Neutrophil (primary cell): ENCODE measurements around the gene GLRX2.
"Not testable (repeated sequence)": the region's sequence is repeated elsewhere in the genome, so short reads cannot be mapped to it uniquely, and the experiment has no call there.

Source experiments
- H3K27ac ChIP-seq: fragments of 200-600 bp; sonication (generic); 2 replicates; pipeline ENCODE4 v1.5.1; 2016; ENCODE audit warnings: mild to moderate bottlenecking, moderate library complexity
- H3K27me3 ChIP-seq: fragments of 200-600 bp; sonication (generic); 2 replicates; pipeline ENCODE4 v1.6.0; 2016; ENCODE audit warnings: mild to moderate bottlenecking
- H3K36me3 ChIP-seq: fragments of 200-600 bp; sonication (generic); 2 replicates; pipeline ENCODE4 v1.5.1; 2017
- H3K4me1 ChIP-seq, 2 experiments: fragments of 200-600 bp in 1 of 2; sonication (generic) in 1 of 2; 1 replicate in 1 of 2; 2 replicates in 1 of 2; pipeline versions ENCODE4 v1.5.1 to v1.6.1; 2013 to 2016; ENCODE audit warnings: low read depth in 1 of 2, low read length in 1 of 2, mild to moderate bottlenecking in 1 of 2, moderate library complexity in 1 of 2; ENCODE audit not compliant: control insufficient read depth in 1 of 2, insufficient read depth in 1 of 2
- H3K4me3 ChIP-seq, 2 experiments: fragments of 200-600 bp in 1 of 2; sonication (generic) in 1 of 2; 1 replicate in 1 of 2; 2 replicates in 1 of 2; pipeline ENCODE4 v1.5.1; 2013 to 2016; ENCODE audit warnings: low read depth in 1 of 2, low read length in 1 of 2, mild to moderate bottlenecking in 1 of 2, moderate library complexity in 1 of 2
- H3K9me3 ChIP-seq: fragments of 200-600 bp; sonication (generic); 2 replicates; pipeline ENCODE4 v1.5.1; 2016
- TF ChIP-seq, protein P1 (sequence below): fragments of 200-600 bp; sonication (generic); IDR thresholded peaks from 2 replicates; pipeline ENCODE4 v1.5.1; 2016; ENCODE audit warnings: antibody characterized with exemption

GLRX2 gene

DNA sequence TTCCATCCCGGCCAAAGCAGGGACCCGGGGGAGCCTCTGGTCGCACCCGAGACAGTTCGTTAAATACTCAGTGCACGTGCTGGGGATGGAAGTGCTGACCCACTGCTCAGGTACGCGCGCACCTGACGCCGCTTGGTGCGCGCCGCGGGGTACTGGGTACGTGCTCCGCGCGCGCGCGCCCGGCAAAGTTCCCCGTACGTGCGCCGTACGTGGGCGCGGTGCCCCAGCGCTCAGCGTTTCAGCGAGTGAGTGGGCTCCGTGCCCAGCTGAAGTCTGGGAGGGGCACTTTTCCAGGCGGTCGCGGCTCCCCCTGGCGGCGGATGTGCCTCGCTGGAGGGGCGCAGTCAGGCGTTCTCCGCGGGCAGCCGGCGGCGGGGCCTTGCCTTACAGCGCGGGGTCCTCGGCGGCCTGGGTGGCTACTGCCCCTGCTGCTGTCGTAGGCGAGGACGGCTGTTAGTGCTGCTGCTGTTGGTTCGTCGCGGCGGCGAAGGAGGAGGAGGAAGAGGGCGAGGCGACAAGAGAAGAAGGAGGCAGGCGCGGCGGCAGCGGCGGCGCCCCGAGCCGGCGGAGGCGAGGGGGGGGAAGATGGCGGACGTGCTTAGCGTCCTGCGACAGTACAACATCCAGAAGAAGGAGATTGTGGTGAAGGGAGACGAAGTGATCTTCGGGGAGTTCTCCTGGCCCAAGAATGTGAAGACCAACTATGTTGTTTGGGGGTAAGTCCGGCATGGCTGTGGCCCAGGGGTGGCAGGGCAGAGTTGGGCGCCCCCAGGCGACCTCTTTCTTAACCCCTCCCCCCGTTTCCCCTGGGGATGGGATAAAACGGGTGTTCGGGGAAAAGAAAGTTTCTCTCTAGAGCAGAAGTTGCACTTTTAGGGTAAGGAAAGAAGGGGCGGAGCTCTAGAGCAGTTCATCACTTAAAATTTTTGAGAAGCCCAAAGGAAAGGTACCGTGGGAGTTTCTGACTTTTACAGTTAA, 16.7 kb upstream of the GLRX2 start, which contains the start of gene CDC73:
Gene CDC73, plus strand, starts transcription at position 416 of the 978 bp plus-strand sequence. Its CDS starts 170 bp downstream, at position 586.
- no peaks in the 10 kb centered on the region for H3K27me3 ChIP-seq
- H3K4me1 ChIP-seq: peaks cover 26 to 37% of the 10 kb centered on the region in 2 experiments
- peak within 1 kb of the TSS; percentile 91 for H3K27ac ChIP-seq
- peaks cover 20% of the 10 kb centered on the region for H3K36me3 ChIP-seq
- H3K4me3 ChIP-seq: peak within 1 kb of the TSS; percentile 82 to 90
- no peaks in the 10 kb centered on the region for H3K9me3 ChIP-seq
- TF ChIP-seq, protein P1, sequence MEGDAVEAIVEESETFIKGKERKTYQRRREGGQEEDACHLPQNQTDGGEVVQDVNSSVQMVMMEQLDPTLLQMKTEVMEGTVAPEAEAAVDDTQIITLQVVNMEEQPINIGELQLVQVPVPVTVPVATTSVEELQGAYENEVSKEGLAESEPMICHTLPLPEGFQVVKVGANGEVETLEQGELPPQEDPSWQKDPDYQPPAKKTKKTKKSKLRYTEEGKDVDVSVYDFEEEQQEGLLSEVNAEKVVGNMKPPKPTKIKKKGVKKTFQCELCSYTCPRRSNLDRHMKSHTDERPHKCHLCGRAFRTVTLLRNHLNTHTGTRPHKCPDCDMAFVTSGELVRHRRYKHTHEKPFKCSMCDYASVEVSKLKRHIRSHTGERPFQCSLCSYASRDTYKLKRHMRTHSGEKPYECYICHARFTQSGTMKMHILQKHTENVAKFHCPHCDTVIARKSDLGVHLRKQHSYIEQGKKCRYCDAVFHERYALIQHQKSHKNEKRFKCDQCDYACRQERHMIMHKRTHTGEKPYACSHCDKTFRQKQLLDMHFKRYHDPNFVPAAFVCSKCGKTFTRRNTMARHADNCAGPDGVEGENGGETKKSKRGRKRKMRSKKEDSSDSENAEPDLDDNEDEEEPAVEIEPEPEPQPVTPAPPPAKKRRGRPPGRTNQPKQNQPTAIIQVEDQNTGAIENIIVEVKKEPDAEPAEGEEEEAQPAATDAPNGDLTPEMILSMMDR: peak; percentile 94

GRCh38 chr1:193120604-193121166, 15.5 kb upstream of the GLRX2 start:
- Histone ChIP-seq H3K27ac (peak overlapping the region; percentile 91), H3K4me1 (peaks cover 26 to 28% of the 10 kb centered on the region in 2 experiments), H3K36me3 (peaks cover 8% of the 10 kb centered on the region), H3K4me3 (peak overlapping the region in 1 of 2 experiments; percentile 82), H3K27me3 (no peaks in the 10 kb centered on the region), H3K9me3 (no peaks in the 10 kb centered on the region)
- TF ChIP-seq, protein P1: no peak

DNA sequence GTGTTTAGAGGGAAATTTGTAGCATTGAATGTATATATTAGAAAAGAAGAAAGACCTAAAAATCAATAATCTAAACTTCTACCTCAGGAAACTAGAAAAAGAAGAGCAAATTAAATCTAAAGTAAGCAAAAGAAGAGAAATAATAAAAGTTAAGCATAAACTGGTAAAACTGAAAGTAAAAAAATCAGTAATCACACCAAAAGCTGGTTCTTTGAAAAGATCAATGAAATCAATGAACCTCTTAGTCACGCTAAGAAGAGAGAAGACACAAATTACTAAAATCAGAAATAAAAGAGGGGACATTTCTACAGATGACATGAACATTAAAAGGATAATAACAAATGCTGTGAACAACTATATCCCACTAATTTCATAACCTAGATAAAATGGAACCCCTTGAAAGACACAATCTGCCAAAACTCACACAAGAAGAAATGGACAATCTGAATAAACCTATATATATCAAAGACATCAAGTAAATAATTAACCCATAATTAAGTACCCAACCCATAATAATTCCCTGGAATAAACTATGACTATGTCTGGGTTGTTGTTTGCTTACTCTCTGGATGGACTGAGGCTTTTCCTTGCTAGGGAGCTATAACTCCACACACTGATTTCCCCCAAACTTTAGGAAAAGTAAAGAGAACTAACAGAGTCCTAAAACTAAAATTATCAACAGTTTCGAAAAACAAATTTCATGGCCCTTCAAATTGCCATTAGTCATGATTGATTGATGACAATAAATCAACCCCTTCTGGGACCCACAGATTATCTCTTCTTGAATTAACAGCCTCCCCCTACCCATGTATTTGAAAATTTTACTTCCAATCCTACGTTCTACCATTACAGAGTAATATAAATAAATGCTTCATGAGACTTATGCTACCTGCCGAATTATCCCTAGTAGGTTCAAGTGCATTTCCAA, 13.9 kb upstream of the GLRX2 start:
- no peaks in the 10 kb centered on the region for H3K27me3 ChIP-seq
- H3K4me3 ChIP-seq: no peak overlapping the region
- peaks cover 29 to 33% of the 10 kb centered on the region in 2 experiments for H3K4me1 ChIP-seq
- H3K9me3 ChIP-seq: no peaks in the 10 kb centered on the region
- TF ChIP-seq, protein P1: no peak
- no peak overlapping the region for H3K27ac ChIP-seq
- H3K36me3 ChIP-seq: no peaks in the 10 kb centered on the region

DNA sequence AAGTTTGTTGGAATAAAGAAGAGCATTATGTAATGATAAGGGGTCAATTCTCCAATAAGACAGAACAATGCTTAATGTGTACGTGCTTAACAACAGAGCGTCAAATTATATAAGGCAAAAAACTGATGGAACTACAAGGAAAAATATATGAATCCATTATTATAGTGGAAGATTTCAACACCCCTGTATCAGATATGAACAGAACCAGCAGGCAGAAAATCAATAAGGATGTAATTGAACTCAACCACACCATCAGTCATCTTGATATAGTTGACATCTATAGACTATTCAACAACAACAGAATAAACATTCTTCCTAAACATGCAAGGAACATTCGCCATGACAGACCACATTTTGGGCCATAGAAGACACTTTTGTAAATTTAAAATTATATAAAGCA, 13.0 kb upstream of the GLRX2 start:
- H3K9me3 ChIP-seq: no peaks in the 10 kb centered on the region
- TF ChIP-seq, protein P1: no peak
- peaks cover 29 to 33% of the 10 kb centered on the region in 2 experiments for H3K4me1 ChIP-seq

GRCh38 chr1:193117167-193117566, 12.0 kb upstream of the GLRX2 start:
- H3K27me3 ChIP-seq, H3K36me3 ChIP-seq, H3K9me3 ChIP-seq, H3K27ac ChIP-seq, H3K4me3 ChIP-seq: not testable (repeated sequence)
- H3K4me1 ChIP-seq: peaks cover 33% of the 10 kb centered on the region in 2 experiments

More for the DNA sequence above, 13.0 kb upstream of the GLRX2 start:
- Histone ChIP-seq H3K27ac (no peak overlapping the region), H3K36me3 (no peaks in the 10 kb centered on the region), H3K4me3 (no peak overlapping the region), H3K27me3 (no peaks in the 10 kb centered on the region)
